BLaER1 (cell line): ENCODE data around the gene CETP.
A peak's percentile ranks its signal among the peaks of the same experiment; 100 is the strongest.
"Not testable (repeated sequence)": the region's sequence is repeated elsewhere in the genome, so short reads cannot be mapped to it uniquely, and the experiment has no call there.

Experiments
- H3K27ac ChIP-seq: shearing (Covaris generic); formaldehyde crosslinking; 2 replicates; pipeline ENCODE4 v1.8.1; 2022
- H3K27me3 ChIP-seq: shearing (Covaris generic); formaldehyde crosslinking; 2 replicates; pipeline ENCODE4 v1.8.1; 2022
- H3K36me3 ChIP-seq: shearing (Covaris generic); formaldehyde crosslinking; 2 replicates; pipeline ENCODE4 v1.8.1; 2022
- H3K4me1 ChIP-seq: shearing (Covaris generic); formaldehyde crosslinking; 2 replicates; pipeline ENCODE4 v1.8.1; 2022
- H3K4me2 ChIP-seq: shearing (Covaris generic); formaldehyde crosslinking; 2 replicates; pipeline ENCODE4 v1.8.1; 2022
- H3K4me3 ChIP-seq: shearing (Covaris generic); formaldehyde crosslinking; 2 replicates; pipeline ENCODE4 v1.8.1; 2022
- H3K9ac ChIP-seq: shearing (Covaris generic); formaldehyde crosslinking; 2 replicates; pipeline ENCODE4 v1.8.1; 2022
- H3K9me3 ChIP-seq: shearing (Covaris generic); formaldehyde crosslinking; 2 replicates; pipeline ENCODE4 v1.8.1; 2022
- H4K20me1 ChIP-seq: shearing (Covaris generic); formaldehyde crosslinking; 2 replicates; pipeline ENCODE4 v1.8.1; 2022
- Cebpa-rat ChIP-seq: shearing (Covaris generic); IDR thresholded peaks from 2 replicates; pipeline ENCODE4 v1.8.1; 2022

The CETP gene

GRCh38 chr16:56923481-56924091, 38.2 kb upstream of the CETP start:
- Histone ChIP-seq H3K4me1 (peaks cover 31% of the 10 kb centered on the region), H4K20me1 (no peaks in the 10 kb centered on the region), H3K27ac (no peak overlapping the region), H3K4me2 (no peak overlapping the region), H3K27me3 (no peaks in the 10 kb centered on the region), H3K9ac (no peak overlapping the region), H3K4me3 (no peak overlapping the region), H3K9me3 (no peaks in the 10 kb centered on the region), H3K36me3 (no peaks in the 10 kb centered on the region)
- no peak for TF ChIP-seq Cebpa-rat

- Histone ChIP-seq H3K27ac (no peak overlapping the region), H3K4me1 (peaks cover 56% of the 10 kb centered on the region), H3K4me3 (no peak overlapping the region), H3K9me3 (no peaks in the 10 kb centered on the region), H3K9ac (no peak overlapping the region), H3K4me2 (peak overlapping the region; percentile 39), H3K36me3 (no peaks in the 10 kb centered on the region), H4K20me1 (peaks cover 4% of the 10 kb centered on the region; the same call in 1 of the 2 replicates), H3K27me3 (no peaks in the 10 kb centered on the region)
- no peak for TF ChIP-seq Cebpa-rat
These were observed 34.3 kb upstream of the CETP start for GRCh38 chr16:56927471-56927870.

GRCh38 chr16:56929639-56930038, 32.1 kb upstream of the CETP start:
- H3K9ac ChIP-seq, result no peak overlapping the region
- no peak overlapping the region for H3K27ac ChIP-seq
- peaks cover 2% of the 10 kb centered on the region for H3K36me3 ChIP-seq
- H3K4me1 ChIP-seq, result peaks cover 62% of the 10 kb centered on the region
- no peak overlapping the region for H3K4me2 ChIP-seq
- no peaks in the 10 kb centered on the region for H3K9me3 ChIP-seq
- peaks cover 26% of the 10 kb centered on the region for H4K20me1 ChIP-seq
- H3K4me3 ChIP-seq, result no peak overlapping the region
- peak; percentile 55; the same call in 1 of the 2 replicates for TF ChIP-seq Cebpa-rat
- H3K27me3 ChIP-seq, result no peaks in the 10 kb centered on the region

- no peak overlapping the region for H3K4me3 ChIP-seq
- TF ChIP-seq Cebpa-rat, result no peak
- H3K27me3 ChIP-seq, result no peaks in the 10 kb centered on the region
- peak overlapping the region; percentile 93 for H3K4me2 ChIP-seq
- H3K27ac ChIP-seq, result peak overlapping the region; percentile 98
- H4K20me1 ChIP-seq, result peaks cover 36% of the 10 kb centered on the region
- H3K36me3 ChIP-seq, result peaks cover 12% of the 10 kb centered on the region
- no peaks in the 10 kb centered on the region for H3K9me3 ChIP-seq
- no peak overlapping the region for H3K9ac ChIP-seq
- peaks cover 68% of the 10 kb centered on the region for H3K4me1 ChIP-seq
These were observed 31.1 kb upstream of the CETP start for GRCh38 chr16:56930486-56931270.

GRCh38 chr16:56931271-56931891, 30.4 kb upstream of the CETP start:
- Histone ChIP-seq H3K27me3 (no peaks in the 10 kb centered on the region), H3K4me1 (peaks cover 75% of the 10 kb centered on the region), H4K20me1 (peaks cover 43% of the 10 kb centered on the region), H3K9me3 (no peaks in the 10 kb centered on the region), H3K36me3 (peaks cover 19% of the 10 kb centered on the region), H3K4me3 (peak overlapping the region; percentile 94), H3K9ac (peak overlapping the region; percentile 99), H3K4me2 (peak overlapping the region; percentile 93), H3K27ac (peak overlapping the region; percentile 98)
- TF ChIP-seq Cebpa-rat, result no peak

- peak; percentile 90 for TF ChIP-seq Cebpa-rat
- peaks cover 26% of the 10 kb centered on the region for H3K36me3 ChIP-seq
- peak within 1 kb of the TSS; percentile 94 for H3K4me2 ChIP-seq
- peaks cover 80% of the 10 kb centered on the region for H3K4me1 ChIP-seq
- peaks cover 50% of the 10 kb centered on the region for H4K20me1 ChIP-seq
- peak within 1 kb of the TSS; percentile 98 for H3K27ac ChIP-seq
- peak within 1 kb of the TSS; percentile 94 for H3K4me3 ChIP-seq
- H3K27me3 ChIP-seq, result no peaks in the 10 kb centered on the region
- H3K9ac ChIP-seq, result peak within 1 kb of the TSS; percentile 99
- no peaks in the 10 kb centered on the region for H3K9me3 ChIP-seq
These were observed 29.6 kb upstream of the CETP start, which contains the start of gene HERPUD1 for GRCh38 chr16:56931892-56932720. Gene HERPUD1 (plus strand): TSS chr16:56932142. CDS start chr16:56932245, 103 bp downstream.

- Histone ChIP-seq H3K4me1 (peaks cover 80% of the 10 kb centered on the region), H3K9me3 (no peaks in the 10 kb centered on the region), H3K4me3 (peak overlapping the region; percentile 94), H3K4me2 (peak overlapping the region; percentile 94), H3K27ac (peak overlapping the region; percentile 98), H3K9ac (peak overlapping the region; percentile 99), H4K20me1 (peaks cover 55% of the 10 kb centered on the region), H3K36me3 (peaks cover 34% of the 10 kb centered on the region), H3K27me3 (no peaks in the 10 kb centered on the region)
- no peak for TF ChIP-seq Cebpa-rat
These were observed 28.8 kb upstream of the CETP start for GRCh38 chr16:56932721-56933619.

- H3K4me3 ChIP-seq, result peak overlapping the region; percentile 94
- peak overlapping the region; percentile 98; the same call in 1 of the 2 replicates for H3K27ac ChIP-seq
- H3K36me3 ChIP-seq, result peaks cover 44% of the 10 kb centered on the region
- TF ChIP-seq Cebpa-rat, result no peak
- H3K4me2 ChIP-seq, result peak overlapping the region; percentile 94
- peaks cover 66% of the 10 kb centered on the region for H4K20me1 ChIP-seq
- H3K9me3 ChIP-seq, result no peaks in the 10 kb centered on the region
- peak overlapping the region; percentile 99 for H3K9ac ChIP-seq
- no peaks in the 10 kb centered on the region for H3K27me3 ChIP-seq
- peaks cover 83% of the 10 kb centered on the region for H3K4me1 ChIP-seq
These were observed 27.7 kb upstream of the CETP start for GRCh38 chr16:56933828-56934598.

- Histone ChIP-seq H3K4me2 (peak overlapping the region; percentile 94), H3K4me3 (peak overlapping the region; percentile 94), H3K4me1 (peaks cover 86% of the 10 kb centered on the region), H3K9ac (peak overlapping the region; percentile 99), H4K20me1 (peaks cover 72% of the 10 kb centered on the region), H3K36me3 (peaks cover 51% of the 10 kb centered on the region)
- H3K27me3 ChIP-seq, H3K27ac ChIP-seq, H3K9me3 ChIP-seq: not testable (repeated sequence)
These were observed 27.1 kb upstream of the CETP start for GRCh38 chr16:56934599-56935145.
